Panc1 (cell line): ENCODE data around the gene FUT7.

Source experiments
- SIN3A ChIP-seq: IDR thresholded peaks from 2 replicates; pipeline ENCODE4 v1.6.1; 2012; ENCODE audit warnings: low read depth, mild to moderate bottlenecking, low read length, moderate library complexity, borderline replicate concordance; ENCODE audit not compliant: insufficient read depth
- TF ChIP-seq, protein P1 (sequence below): fragments of 450-650 bp; IDR thresholded peaks from 2 replicates; pipeline ENCODE4 v1.5.1; 2017; ENCODE audit warnings: mild to moderate bottlenecking
- TF ChIP-seq, protein P2 (sequence below), 2 experiments: IDR thresholded peaks; 2 replicates each; pipeline ENCODE4 v1.6.1; 2011 to 2012; ENCODE audit warnings: low read depth in 2 of 2, control low read depth in 1 of 2, low read length in 1 of 2, mild to moderate bottlenecking in 1 of 2, moderate library complexity in 1 of 2; ENCODE audit not compliant: insufficient read depth in 1 of 2

GRCh38 chr9:137014166-137014565 is 17.7 kb downstream of the FUT7 start:
- TF ChIP-seq, protein P1, sequence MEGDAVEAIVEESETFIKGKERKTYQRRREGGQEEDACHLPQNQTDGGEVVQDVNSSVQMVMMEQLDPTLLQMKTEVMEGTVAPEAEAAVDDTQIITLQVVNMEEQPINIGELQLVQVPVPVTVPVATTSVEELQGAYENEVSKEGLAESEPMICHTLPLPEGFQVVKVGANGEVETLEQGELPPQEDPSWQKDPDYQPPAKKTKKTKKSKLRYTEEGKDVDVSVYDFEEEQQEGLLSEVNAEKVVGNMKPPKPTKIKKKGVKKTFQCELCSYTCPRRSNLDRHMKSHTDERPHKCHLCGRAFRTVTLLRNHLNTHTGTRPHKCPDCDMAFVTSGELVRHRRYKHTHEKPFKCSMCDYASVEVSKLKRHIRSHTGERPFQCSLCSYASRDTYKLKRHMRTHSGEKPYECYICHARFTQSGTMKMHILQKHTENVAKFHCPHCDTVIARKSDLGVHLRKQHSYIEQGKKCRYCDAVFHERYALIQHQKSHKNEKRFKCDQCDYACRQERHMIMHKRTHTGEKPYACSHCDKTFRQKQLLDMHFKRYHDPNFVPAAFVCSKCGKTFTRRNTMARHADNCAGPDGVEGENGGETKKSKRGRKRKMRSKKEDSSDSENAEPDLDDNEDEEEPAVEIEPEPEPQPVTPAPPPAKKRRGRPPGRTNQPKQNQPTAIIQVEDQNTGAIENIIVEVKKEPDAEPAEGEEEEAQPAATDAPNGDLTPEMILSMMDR: no peak
- TF ChIP-seq SIN3A: no peak
- TF ChIP-seq, protein P2, sequence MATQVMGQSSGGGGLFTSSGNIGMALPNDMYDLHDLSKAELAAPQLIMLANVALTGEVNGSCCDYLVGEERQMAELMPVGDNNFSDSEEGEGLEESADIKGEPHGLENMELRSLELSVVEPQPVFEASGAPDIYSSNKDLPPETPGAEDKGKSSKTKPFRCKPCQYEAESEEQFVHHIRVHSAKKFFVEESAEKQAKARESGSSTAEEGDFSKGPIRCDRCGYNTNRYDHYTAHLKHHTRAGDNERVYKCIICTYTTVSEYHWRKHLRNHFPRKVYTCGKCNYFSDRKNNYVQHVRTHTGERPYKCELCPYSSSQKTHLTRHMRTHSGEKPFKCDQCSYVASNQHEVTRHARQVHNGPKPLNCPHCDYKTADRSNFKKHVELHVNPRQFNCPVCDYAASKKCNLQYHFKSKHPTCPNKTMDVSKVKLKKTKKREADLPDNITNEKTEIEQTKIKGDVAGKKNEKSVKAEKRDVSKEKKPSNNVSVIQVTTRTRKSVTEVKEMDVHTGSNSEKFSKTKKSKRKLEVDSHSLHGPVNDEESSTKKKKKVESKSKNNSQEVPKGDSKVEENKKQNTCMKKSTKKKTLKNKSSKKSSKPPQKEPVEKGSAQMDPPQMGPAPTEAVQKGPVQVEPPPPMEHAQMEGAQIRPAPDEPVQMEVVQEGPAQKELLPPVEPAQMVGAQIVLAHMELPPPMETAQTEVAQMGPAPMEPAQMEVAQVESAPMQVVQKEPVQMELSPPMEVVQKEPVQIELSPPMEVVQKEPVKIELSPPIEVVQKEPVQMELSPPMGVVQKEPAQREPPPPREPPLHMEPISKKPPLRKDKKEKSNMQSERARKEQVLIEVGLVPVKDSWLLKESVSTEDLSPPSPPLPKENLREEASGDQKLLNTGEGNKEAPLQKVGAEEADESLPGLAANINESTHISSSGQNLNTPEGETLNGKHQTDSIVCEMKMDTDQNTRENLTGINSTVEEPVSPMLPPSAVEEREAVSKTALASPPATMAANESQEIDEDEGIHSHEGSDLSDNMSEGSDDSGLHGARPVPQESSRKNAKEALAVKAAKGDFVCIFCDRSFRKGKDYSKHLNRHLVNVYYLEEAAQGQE (IDR thresholded peaks at IDR 0.05; ENCODE audit: insufficient read depth in 1 of 2, low read depth in 2 of 2, low read length in 1 of 2): no peak
